NOMO-1 treated with dmso at 0.1 percent for 144 hours (cell line): Measurements from ENCODE around the gene FGF11.

Experiments
- DNase-seq: peaks from one replicate; lab custom pipeline; 2025; ENCODE audit not compliant: unreplicated experiment; lab: John Stamatoyannopoulos, UW

Gene FGF11

DNA sequence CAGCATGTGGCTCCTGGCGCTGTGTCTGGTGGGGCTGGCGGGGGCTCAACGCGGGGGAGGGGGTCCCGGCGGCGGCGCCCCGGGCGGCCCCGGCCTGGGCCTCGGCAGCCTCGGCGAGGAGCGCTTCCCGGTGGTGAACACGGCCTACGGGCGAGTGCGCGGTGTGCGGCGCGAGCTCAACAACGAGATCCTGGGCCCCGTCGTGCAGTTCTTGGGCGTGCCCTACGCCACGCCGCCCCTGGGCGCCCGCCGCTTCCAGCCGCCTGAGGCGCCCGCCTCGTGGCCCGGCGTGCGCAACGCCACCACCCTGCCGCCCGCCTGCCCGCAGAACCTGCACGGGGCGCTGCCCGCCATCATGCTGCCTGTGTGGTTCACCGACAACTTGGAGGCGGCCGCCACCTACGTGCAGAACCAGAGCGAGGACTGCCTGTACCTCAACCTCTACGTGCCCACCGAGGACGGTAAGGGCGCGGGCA, 31.0 kb upstream of the FGF11 start:
- no peak for DNase-seq

DNA sequence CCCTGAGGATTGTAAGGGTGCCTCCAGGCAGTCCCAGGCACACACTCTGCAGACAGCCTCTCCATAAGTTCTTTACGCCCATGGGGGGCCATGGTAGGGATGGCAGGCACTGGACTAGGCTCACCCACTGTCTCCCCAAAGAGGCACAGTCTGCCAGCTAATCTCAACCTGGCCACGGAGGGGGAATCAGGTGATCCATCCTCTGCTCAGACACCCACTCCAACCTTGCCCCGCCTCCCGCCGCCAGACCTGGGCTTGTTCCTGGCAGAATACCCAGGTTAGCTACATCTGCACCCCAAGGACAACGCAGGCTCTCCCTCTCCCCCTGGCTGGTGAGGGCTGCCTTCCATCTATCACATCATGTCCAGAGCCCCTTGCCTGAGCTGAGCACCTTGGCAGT, 30.4 kb upstream of the FGF11 start:
- DNase-seq: no peak

DNA sequence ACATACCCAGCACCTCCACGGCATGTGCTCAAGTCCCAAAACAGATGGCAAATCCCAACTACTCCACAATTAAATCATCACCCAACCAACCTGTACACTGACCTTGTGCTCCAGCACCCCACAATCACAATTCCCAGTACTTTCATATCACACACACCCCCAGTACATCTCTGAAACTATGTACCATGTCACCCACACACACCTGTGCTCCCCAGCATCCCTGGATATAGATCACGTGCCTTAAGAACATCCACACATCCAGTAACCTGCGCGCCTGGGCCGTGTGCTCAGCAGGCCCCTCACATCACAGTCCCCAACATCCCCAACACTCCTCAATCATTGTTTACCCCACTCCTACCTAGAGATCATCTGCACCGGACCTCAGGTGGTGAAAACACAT, 29.6 kb upstream of the FGF11 start:
- no peak for DNase-seq

DNA sequence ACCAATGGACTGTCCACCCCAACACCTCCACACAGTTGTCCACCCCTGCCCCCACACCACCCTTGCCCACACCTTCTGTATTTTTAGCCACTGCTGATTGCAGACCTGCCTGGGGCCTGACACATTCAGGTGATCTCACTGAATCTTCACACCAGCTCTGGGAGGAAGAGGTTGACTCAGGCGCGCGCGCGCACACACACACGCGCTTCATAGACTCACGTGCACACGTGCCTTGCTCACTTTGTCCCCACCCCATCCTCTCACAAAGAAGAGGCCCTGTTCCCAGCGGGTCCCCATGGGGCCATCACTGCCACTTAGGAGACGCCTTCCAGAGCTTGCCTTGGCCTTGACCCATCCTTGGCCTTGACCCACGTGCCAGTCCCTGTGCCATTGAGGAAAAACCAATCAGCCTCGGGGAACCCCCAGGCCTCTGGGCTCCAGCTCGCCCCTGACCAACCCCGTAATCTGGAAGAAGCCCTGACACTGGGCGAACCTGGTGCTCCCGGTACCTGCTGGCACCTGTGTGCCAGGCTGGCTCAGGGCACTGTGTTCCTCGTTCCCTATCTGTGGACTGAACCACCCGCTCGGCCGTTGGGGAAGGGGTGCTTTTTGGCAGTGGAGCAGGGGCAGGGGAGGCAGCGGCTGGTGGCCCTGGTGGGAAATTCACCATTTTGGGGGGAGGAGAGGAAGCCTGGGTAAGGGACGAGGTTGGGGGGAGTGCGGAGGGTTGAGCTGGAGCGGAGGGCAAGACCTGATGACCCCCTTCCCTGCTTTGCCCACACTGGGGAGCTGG, 28.5 kb upstream of the FGF11 start:
- no peak for DNase-seq

DNA sequence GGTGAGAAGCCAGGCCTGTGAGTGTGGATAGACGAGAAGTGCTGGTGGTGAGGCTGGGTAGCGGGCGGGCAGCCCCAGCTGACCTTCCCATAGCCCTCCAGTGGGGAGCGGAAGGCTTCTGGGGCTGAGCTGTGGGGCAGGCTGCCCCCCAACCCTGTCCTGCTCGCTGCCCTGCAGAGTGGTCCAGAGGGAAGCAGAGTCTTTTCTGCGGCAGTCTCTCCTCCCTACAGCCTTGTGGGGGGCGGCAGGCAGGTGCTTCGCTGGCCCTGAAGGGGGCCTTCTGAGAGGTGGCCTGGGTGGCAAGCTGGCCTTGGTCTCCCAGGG, 27.9 kb upstream of the FGF11 start:
- DNase-seq: no peak

DNA sequence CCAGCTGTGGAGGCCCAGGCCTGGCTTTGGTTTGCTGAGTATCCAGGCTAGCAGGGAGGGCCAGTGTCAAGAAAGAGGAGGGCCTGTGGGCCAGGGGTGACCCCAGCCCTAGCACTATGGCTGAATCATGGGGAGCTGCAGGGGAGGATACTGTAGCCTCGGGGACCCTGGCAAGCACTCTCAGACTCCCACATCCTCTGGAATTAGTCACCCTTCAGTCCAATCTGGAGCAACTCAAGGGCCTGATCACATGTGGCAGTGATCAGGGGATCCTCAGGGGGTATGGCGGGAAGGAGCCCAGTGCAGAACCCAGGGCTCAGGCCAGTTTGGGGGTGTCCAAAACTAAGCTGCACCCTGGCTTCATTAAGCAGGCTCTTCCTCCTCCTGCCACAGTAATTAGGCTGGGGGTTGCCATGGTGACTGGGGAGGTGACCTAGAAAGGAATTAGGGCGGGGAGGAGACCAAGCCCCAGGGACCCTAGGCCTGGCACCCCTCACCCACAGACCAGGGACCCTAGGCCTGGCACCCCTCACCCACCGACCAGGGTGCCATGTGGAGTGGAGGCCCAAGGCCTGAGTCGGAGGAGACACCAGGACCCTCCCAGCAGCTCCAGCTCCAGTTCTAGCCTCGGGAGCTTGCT, 25.8 kb upstream of the FGF11 start:
- no peak for DNase-seq

DNA sequence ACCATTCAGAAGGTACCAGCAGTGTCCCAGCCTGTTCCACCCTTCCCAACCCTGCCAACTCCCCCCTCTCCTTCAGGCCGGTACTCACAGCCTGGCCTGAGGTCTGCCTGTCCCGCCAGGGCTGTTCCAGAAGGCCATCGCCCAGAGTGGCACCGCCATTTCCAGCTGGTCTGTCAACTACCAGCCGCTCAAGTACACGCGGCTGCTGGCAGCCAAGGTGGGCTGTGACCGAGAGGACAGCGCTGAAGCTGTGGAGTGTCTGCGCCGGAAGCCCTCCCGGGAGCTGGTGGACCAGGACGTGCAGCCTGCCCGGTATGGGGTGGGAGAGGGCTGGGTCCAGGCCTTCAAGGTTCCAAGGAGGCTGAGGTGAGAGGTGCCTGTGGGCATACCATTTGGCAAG, 24.5 kb upstream of the FGF11 start:
- no peak for DNase-seq

DNA sequence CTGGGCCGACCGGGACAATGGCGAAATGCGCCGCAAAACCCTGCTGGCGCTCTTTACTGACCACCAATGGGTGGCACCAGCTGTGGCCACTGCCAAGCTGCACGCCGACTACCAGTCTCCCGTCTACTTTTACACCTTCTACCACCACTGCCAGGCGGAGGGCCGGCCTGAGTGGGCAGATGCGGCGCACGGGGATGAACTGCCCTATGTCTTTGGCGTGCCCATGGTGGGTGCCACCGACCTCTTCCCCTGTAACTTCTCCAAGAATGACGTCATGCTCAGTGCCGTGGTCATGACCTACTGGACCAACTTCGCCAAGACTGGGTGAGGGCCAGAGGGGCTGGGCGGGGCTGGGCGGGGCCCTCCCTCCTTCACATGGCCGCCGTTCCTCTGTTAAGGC, 23.5 kb upstream of the FGF11 start:
- no peak for DNase-seq

DNA sequence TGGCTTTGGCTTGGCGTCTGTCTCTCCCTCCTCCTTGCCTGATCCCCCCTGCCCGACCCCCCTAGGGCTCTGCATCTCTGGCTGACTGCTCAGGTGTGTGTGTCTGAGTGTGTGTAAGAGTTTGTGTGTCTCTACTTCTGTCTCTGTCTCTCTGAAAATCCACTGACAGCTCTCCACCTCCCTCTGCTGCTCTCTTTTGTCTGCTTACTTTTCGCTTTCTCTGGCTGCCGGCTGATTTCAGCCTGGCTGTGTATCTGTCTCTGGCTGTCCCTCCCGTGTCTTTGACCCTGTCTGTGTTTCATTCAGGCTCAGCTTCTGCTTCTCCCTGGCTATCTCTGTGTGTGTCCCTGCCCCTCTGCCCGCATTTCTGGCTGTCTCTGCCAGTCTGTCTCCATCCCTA, 23.0 kb upstream of the FGF11 start:
- DNase-seq: no peak

DNA sequence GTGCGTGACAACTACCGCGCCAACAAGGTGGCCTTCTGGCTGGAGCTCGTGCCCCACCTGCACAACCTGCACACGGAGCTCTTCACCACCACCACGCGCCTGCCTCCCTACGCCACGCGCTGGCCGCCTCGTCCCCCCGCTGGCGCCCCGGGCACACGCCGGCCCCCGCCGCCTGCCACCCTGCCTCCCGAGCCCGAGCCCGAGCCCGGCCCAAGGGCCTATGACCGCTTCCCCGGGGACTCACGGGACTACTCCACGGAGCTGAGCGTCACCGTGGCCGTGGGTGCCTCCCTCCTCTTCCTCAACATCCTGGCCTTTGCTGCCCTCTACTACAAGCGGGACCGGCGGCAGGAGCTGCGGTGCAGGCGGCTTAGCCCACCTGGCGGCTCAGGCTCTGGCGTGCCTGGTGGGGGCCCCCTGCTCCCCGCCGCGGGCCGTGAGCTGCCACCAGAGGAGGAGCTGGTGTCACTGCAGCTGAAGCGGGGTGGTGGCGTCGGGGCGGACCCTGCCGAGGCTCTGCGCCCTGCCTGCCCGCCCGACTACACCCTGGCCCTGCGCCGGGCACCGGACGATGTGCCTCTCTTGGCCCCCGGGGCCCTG, 22.2 kb upstream of the FGF11 start:
- DNase-seq: no peak

DNA sequence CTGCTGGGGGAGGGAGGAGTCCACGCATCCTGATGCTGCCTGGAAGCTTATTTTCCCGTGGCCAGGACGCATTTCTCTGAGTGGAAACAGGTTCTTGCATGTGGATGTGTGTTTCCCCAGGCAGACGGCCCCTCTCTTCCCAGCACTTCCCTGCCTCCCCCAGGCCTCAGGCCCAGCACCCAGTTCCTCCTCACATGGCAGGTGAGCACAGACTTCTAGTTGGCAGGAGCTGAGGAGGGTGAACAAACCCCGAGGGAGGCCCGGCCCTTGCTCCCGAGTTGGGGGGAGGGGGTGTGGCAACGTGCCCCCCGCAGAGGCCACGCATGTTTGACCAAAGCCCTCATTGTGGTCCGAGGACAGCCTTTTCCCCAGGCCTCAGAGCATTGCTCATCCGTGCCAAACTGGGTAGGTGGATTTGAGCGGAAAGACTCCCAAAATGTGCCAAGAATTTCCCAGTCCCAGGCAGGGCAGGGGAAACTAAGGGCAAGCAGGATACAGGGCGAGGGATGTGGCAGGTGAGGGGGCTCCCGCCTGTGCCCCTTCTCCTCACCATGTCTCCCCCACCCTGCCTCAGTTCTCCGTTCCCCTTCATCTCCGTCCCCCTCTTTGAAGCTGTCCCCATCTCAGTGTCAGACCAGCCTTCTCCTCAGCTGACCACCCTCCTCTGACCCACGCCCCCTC, 20.7 kb upstream of the FGF11 start:
- no peak for DNase-seq

DNA sequence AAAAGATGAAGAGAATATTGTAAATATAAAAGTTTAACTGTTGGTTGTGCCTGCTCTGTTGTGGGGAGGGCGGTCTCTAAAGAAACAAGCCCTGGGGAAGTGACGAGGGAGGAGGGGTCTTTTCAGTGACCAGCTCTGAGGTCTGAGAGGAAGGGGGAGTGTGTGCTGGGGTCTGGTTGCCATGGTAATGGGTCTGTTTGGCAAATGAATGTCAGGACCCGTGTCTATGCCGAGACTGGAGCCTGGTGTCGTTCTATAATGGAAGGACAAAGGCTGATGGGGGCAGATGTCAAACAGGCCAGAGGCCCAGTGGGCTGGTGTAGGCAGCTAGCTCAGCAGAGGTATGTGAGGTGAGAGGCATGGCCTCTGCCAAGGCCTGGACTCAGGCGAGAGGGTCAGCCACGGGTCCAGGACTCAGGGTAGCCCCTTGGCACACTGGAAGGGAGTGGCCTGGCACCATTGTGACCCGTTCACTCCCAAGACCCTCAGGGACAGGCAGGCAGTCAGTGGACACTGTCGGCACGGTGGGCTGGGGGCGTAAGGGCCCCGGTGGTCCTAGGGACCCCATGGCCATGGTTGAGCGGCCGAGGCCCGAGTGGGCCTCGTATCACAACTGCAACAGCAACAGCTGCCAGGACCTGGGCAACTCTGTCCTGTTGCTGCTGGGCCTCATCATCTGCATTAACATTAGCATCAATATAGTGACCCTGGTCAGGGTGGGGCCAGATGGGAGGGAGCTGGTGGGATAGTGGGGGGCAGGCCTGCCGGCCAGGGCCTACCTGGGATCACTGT, 19.3 kb upstream of the FGF11 start, which contains the start of gene SPEM1:
Gene SPEM1 (plus strand): TSS at position 506 of the 792 bp plus-strand sequence. CDS start 61 bp downstream, at position 567.
- DNase-seq: no peak

DNA sequence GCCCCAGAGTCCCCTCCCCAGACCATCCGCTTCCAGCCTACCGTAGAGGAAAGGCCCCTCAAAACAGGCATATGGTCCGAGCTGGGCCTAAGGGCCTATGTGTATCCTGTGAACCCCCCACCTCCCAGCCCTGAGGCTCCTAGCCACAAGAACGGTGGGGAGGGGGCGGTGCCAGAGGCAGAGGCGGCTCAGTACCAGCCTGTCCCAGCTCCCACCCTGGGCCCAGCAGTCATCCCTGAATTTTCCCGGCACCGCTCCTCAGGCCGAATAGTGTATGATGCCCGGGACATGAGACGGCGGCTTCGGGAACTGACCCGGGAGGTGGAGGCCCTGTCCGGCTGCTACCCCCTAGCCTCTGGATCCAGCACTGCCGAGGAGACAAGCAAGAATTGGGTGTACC, 18.1 kb upstream of the FGF11 start:
- DNase-seq: no peak

DNA sequence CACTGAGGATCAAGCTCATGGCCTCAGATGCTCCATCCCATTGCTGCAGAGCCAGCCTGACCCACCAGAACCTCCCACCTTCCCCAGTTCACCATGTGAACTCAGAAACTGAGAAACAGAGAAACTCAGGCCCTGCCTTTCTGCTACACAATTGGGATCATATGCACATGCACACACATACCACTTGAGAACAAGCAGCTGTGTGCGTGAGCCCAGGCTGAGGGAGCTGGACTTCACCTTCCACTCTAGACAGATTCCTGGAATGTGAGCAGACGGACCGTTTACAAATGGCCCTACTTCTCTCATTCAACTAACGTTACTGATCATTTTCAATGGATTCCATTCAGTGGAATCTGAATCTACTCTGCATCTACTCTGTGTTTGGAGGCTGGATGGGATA, 15.6 kb upstream of the FGF11 start:
- DNase-seq: no peak

DNA sequence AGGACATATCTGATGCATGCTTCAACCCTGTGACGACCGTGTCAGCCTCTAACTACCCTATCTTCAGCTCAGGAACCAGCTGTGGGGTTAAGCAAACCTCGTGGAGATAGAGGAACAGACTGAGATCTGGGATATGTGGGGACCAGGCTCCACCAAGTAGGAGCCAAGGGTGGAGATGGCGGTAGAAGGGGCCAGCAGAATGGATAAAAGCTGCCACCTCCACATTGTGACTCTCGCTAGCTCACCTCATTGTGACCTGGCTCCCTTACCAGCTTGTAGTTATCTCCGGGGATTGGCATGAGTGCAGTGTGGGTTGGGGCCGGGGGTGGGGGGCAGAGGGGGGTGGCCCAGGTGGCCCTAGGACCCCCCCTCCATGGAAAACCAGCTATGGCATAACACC, 14.0 kb upstream of the FGF11 start, which contains the start of gene SPEM2:
Gene SPEM2 (plus strand): TSS at position 301 of the 400 bp plus-strand sequence. CDS start 73 bp downstream, at position 374.
- DNase-seq: no peak

DNA sequence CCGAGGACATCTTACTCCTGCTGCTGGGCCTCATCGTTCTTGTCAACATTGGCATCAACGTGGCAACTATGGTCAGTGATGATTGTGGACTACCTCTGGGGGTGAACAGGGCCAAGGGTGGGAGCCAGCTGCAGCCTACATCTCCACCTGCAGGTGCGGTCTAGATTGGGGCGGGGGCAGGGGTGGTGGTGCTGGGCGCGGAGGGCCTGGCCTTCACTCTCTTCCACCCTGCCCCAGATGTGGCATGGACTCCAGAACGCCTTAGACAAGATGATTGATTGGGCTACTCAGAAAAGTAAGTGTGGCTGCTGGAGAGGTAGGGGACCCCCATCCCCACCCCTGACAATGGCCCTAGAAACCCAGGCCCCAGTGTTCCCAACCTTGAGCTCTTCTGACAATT, 13.6 kb upstream of the FGF11 start:
- no peak for DNase-seq

DNA sequence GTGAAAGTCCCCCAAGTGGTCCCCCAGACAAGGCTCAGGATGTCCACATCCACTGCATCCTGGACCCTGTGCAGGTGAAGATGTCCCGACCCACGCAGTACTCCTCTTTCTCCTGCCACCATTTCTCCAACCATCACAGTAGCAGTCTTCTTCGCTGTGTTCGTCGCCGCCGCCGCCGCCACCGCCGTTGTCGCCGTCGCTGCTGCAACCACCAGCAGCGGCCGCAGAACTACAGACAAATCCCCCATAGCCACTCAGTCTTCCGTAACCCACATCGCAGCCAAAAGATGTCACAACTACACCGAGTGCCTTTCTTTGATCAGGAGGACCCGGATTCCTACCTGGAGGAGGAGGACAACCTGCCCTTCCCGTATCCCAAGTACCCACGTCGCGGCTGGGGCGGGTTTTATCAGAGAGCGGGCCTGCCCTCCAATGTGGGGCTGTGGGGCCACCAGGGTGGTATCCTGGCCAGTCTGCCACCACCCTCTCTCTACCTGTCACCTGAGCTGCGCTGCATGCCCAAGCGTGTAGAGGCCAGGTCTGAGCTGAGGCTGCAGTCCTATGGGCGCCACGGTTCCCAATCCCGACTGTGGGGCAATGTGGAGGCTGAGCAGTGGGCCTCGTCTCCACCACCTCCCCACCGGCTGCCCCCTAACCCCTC, 13.0 kb upstream of the FGF11 start:
- no peak for DNase-seq

DNA sequence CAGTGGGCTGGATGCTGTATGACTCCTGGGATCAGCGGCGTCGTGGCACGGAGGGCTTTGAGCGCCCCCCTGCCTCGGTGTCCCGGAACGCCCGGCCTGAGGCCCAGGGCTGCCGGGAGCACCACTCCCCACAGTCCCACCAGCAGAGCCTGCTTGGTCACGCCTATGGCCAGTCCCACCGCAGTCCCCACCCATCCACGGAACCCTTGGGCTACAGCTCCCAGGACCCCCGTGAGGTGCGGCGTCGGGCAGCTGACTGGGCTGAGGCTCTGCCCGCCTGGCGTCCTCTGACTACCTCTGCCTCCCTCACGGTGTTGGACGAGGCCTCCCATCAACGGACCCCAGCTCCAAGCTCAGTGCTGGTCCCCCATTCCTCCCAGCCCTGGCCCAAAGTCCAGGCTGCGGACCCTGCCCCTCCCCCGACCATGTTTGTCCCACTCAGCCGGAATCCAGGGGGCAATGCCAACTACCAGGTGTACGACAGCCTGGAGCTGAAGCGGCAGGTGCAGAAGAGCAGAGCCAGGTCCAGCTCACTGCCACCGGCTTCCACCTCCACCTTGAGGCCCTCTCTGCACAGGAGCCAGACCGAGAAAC, 12.3 kb upstream of the FGF11 start:
- DNase-seq: no peak

DNA sequence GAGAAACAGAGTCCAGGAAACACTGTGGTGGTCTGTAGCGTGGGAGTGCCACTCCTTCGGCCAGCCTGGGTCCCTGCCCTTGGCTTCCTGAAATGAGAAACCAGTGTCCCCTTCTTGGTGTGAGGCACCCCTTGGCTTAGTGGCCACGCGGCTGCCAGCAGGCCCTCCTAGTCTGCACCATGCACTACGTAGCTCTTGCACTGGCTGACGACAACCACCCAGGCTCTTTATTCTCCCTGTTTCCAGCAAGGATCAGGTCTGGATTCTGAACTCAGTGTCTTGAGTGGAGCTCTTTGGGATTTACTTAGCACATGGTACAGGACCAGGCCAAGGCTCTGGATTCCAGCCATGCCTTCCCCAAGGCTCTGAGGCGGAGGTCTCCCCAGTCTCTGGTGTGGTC, 11.8 kb upstream of the FGF11 start:
- no peak for DNase-seq

DNA sequence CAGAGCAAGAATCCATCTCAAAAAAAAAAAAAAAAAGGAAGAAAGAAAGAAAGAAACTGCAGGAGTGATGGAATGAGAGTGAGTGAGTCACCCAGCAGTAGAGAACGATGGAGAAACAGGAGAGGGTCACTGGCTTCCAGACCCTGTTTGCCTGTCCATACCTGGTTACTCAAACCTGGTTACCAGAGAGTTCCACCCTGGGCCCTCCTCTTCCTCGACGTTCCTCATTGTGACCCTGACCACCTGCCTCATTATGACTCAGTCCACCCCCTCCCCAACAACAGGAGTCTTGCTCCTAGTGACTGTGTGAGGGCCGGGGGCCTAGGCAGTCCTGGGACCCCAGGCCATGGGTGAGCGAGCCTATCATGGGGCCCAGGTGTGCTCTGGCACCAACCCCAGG, 10.8 kb upstream of the FGF11 start, which contains the start of gene SPEM3:
Gene SPEM3 (plus strand): TSS at position 301 of the 400 bp plus-strand sequence. CDS start 46 bp downstream, at position 347.
- DNase-seq: no peak
